ENCODE measurements around the gene CACNB1. TPM values are rescaled to one million over a fixed set of nuclear protein-coding genes. Genes with fewer than 3 reads are reported as not detected.

Gene CACNB1
- total and polyA plus RNA-seq, 10 of the 15 experiments (the other 5 are each of a cell fraction or from before 2014, with no cell fraction given) = 0.06 to 15.6 (median 6.3) TPM

DNA sequence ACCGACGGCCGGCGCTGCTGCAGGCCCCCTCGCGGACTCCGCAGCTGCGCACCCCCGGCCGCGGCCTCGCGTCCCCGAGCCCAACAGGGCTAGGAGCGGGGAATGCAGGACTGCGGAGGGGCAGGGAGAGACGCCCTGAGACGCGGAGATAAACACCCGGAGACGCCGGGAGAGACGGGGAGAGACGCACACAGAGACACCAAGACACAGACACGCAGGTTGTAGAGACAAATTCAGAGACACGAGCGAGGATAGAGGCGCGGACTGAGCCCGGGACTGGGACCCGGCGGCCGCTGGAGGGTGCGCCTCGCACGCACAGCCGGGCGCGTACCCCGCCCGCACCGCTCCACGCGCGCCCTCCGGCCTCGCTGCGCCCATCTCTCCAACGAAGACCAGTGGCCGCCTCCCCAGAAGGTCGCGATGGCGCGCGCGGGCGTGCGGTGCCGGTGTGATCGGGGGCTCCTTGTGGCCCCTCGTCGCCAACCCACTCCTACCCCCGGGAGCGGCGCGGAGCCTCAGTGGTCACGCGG lies 27.4 kb upstream of the CACNB1 start:
- Histone ChIP-seq H3K4me1 (ENCODE audit: control insufficient read depth, insufficient read depth, low read length) (no peaks in the 10 kb centered on the region), H3K4me3 (no peak overlapping the region), H3K27me3 (replicated peaks in 1 of 2; ENCODE audit: control insufficient read depth in 2 of 2, insufficient read depth in 2 of 2, low read length in 1 of 2) (peaks cover 4 to 8% of the 10 kb centered on the region in 2 experiments; a peak in 3 of 4 replicates), H3K79me2 (ENCODE audit: control insufficient read depth, insufficient read depth, low read length) (no peaks in the 10 kb centered on the region), H3K9me3 (replicated peaks; ENCODE audit: control insufficient read depth, insufficient read depth, low read length) (no peaks in the 10 kb centered on the region), H3K36me3 (ENCODE audit: control insufficient read depth in 2 of 2, insufficient read depth in 2 of 2, low read length in 1 of 2) (no peaks in the 10 kb centered on the region), H2AFZ (ENCODE audit: control insufficient read depth, low read depth, low read length) (no peak overlapping the region), H3K4me2 (ENCODE audit: control insufficient read depth, insufficient read depth) (no peak overlapping the region), H3K9ac (ENCODE audit: control insufficient read depth, insufficient read depth, low read length) (no peak overlapping the region), H3K27ac (ENCODE audit: control insufficient read depth, insufficient read depth) (no peak overlapping the region), H4K20me1 (ENCODE audit: control insufficient read depth, insufficient read depth) (no peaks in the 10 kb centered on the region)
- DNase-seq (ENCODE audit: low read depth, low spot score) (no peak), ATAC-seq (peak; percentile 38; the same call in 1 of the 3 replicates), FAIRE-seq (no peak)
- BruUV-seq (replicated peaks) = no TSS peak
- 12% methylated on average over 42 of the region's 68 CpGs for WGBS (ENCODE audit: insufficient coverage, insufficient replicate concordance, low lambda C conversion rate, missing lambda C conversion rate)
- TF ChIP-seq SPI1 (IDR thresholded peaks at IDR 0.05; ENCODE audit: borderline replicate concordance, insufficient read depth, low read depth, low read length) (no peak), HDAC6 (IDR thresholded peaks at IDR 0.05; ENCODE audit: unreplicated experiment) (peak; percentile 75), GABPA (IDR thresholded peaks at IDR 0.05; ENCODE audit: low read depth) (no peak)
- in situ Hi-C loops (cut with MboI) = no loop called here
- ChIA-PET CTCF (no interaction called here), SMC1A (ENCODE audit: uncharacterized antibody, unreplicated experiment) (no interaction called here), RAD21 (ENCODE audit: unreplicated experiment) (no interaction called here), POLR2A (no interaction called here)
- intact Hi-C loops (cut with micrococcal nuclease; ENCODE audit: unreplicated experiment) = no loop called here

DNA sequence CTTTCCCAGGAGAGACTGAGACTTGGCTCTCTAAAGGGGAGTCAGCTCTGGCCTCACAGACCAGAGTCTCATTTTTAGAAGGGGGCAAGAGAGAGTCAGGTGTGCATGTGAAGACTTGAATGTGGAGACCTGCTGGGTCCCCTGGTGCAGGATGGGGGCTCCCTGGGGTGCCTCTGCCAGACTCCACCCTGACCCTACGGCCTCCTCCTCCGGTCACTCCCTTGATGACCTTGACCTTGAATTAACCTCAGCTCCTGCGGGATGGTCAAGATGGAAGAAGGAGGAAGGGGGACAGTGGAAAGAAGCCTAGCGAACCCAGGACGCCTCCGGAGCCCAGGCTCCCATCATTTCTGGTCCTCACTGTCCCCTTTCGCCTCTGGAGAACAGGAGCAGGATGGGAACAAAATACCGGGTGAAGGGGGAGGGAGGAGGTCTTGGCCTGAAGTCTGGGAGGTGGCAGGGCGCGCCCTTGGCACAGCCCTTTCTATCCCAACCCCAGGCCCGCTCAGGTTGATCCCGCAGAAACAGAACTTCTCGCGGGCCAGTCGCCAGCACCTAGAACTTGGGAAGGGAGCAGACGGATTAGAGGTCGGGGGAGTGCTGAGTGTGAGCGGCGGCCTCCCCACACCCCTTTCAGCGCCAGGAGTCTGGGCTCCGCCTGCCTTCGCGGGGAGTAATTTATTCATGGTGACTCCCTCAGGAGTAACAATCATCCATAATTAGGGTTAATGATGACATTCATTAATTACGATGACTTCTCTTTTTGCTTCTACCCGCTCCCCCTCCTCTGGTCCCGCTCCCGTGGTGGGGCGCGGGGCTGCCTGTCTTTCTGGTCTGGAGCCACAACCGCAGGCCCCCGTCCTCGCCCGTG lies 26.7 kb upstream of the CACNB1 start:
- TF ChIP-seq SUZ12 (IDR thresholded peaks at IDR 0.05; ENCODE audit: unreplicated experiment) (peak; percentile 36), SP1 (IDR thresholded peaks at IDR 0.05; ENCODE audit: low read depth, low read length) (no peak)
- RAD21 ChIA-PET (ENCODE audit: unreplicated experiment) = no interaction called here
- H3K79me2 ChIP-seq (ENCODE audit: control insufficient read depth, insufficient read depth, low read length) = no peaks in the 10 kb centered on the region
- ATAC-seq (no peak), DNase-seq (ENCODE audit: low read depth, low spot score) (no peak), FAIRE-seq (no peak)
- 59% methylated on average over 29 of the region's 33 CpGs for WGBS (ENCODE audit: insufficient coverage, insufficient replicate concordance, low lambda C conversion rate, missing lambda C conversion rate)
- POLR2A ChIA-PET = no interaction called here
- H3K4me1 ChIP-seq (ENCODE audit: control insufficient read depth, insufficient read depth, low read length) = no peaks in the 10 kb centered on the region
- no peak overlapping the region for H2AFZ ChIP-seq (ENCODE audit: control insufficient read depth, low read depth, low read length)
- no peaks in the 10 kb centered on the region for H4K20me1 ChIP-seq (ENCODE audit: control insufficient read depth, insufficient read depth)
- no TSS peak for BruUV-seq (replicated peaks)
- no peak overlapping the region for H3K4me2 ChIP-seq (ENCODE audit: control insufficient read depth, insufficient read depth)
- H3K36me3 ChIP-seq (ENCODE audit: control insufficient read depth in 2 of 2, insufficient read depth in 2 of 2, low read length in 1 of 2) = no peaks in the 10 kb centered on the region
- SMC1A ChIA-PET (ENCODE audit: uncharacterized antibody, unreplicated experiment) = no interaction called here
- no peak overlapping the region for H3K4me3 ChIP-seq
- no peaks in the 10 kb centered on the region for H3K9me3 ChIP-seq (replicated peaks; ENCODE audit: control insufficient read depth, insufficient read depth, low read length)
- no peak overlapping the region for H3K9ac ChIP-seq (ENCODE audit: control insufficient read depth, insufficient read depth, low read length)
- CTCF ChIA-PET = interaction anchor here (1.2 kb wide), 1 partner anchor 18 kb away, joined by 5 read pairs; no protein-coding TSS in a partner anchor
- intact Hi-C loops (cut with micrococcal nuclease; ENCODE audit: unreplicated experiment) = no loop called here
- H3K27me3 ChIP-seq (replicated peaks in 1 of 2; ENCODE audit: control insufficient read depth in 2 of 2, insufficient read depth in 2 of 2, low read length in 1 of 2) = peaks cover 4 to 8% of the 10 kb centered on the region in 2 experiments; a peak in 3 of 4 replicates
- in situ Hi-C loops (cut with MboI) = no loop called here
- H3K27ac ChIP-seq (ENCODE audit: control insufficient read depth, insufficient read depth) = no peak overlapping the region
